Coronary artery (tissue), 2 donors: ENCODE data around the gene ATP1B2.

Experiments used
- DNase-seq: peaks from one replicate; pipeline ENCODE4 v3.0.0-alpha.2; 2017; ENCODE audit warnings: low spot score
- H3K27ac ChIP-seq, 2 donors: fragments of 200-600 bp; sonication (generic); one replicate each; pipeline ENCODE4 v1.5.1; 2016 to 2019
- H3K4me3 ChIP-seq: fragments of 200-600 bp; sonication (generic); 2 replicates; pipeline ENCODE4 v1.5.1; 2016; ENCODE audit warnings: mild to moderate bottlenecking, moderate library complexity
- TF ChIP-seq, protein P1 (sequence below): fragments of 200-600 bp; sonication (generic); IDR thresholded peaks from one replicate; pipeline ENCODE4 v1.5.1; 2019; ENCODE audit warnings: antibody characterized with exemption

Gene ATP1B2

DNA sequence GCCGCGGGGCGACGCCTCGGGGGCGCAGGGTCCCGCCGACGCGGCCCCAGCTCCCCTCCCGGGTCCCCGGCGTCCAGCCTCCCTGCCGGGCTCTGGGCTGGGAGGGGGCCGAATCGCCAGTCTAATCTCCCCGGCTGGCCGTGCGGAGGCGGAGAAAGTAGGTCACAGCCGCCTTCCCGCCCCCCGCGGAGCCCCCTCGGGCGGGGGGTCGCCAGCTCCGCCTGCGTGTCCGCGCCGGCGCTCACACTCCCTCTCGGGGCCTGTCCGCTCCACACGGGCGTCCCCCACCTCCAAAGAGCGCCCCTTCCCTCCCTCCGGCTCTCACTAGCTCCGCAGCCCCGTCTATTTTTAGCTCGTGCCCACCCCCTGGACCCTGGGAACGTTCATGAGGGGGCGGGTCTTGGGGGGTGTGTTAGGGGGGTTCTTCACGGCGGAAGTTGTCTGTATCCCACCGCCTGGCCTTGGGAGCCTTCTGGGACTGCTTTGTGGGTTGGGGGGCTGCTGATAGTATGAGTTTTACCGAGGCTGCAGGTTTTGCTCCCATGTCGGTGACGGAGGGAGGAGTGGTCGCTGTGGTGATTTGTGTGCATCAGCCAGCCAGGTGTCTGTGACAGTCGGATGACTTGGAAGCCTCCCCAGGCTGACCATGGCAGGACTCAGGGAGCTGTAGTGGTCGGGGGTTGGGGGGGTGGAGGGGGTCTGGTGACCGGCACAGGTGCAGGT is 1.1 kb downstream of the ATP1B2 start:
- TF ChIP-seq, protein P1, sequence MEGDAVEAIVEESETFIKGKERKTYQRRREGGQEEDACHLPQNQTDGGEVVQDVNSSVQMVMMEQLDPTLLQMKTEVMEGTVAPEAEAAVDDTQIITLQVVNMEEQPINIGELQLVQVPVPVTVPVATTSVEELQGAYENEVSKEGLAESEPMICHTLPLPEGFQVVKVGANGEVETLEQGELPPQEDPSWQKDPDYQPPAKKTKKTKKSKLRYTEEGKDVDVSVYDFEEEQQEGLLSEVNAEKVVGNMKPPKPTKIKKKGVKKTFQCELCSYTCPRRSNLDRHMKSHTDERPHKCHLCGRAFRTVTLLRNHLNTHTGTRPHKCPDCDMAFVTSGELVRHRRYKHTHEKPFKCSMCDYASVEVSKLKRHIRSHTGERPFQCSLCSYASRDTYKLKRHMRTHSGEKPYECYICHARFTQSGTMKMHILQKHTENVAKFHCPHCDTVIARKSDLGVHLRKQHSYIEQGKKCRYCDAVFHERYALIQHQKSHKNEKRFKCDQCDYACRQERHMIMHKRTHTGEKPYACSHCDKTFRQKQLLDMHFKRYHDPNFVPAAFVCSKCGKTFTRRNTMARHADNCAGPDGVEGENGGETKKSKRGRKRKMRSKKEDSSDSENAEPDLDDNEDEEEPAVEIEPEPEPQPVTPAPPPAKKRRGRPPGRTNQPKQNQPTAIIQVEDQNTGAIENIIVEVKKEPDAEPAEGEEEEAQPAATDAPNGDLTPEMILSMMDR, result no peak
- H3K4me3 ChIP-seq, result peak overlapping the region; percentile 74
- peak overlapping the region in 1 of 2 donors; percentile 62 for H3K27ac ChIP-seq
- no peak for DNase-seq

DNA sequence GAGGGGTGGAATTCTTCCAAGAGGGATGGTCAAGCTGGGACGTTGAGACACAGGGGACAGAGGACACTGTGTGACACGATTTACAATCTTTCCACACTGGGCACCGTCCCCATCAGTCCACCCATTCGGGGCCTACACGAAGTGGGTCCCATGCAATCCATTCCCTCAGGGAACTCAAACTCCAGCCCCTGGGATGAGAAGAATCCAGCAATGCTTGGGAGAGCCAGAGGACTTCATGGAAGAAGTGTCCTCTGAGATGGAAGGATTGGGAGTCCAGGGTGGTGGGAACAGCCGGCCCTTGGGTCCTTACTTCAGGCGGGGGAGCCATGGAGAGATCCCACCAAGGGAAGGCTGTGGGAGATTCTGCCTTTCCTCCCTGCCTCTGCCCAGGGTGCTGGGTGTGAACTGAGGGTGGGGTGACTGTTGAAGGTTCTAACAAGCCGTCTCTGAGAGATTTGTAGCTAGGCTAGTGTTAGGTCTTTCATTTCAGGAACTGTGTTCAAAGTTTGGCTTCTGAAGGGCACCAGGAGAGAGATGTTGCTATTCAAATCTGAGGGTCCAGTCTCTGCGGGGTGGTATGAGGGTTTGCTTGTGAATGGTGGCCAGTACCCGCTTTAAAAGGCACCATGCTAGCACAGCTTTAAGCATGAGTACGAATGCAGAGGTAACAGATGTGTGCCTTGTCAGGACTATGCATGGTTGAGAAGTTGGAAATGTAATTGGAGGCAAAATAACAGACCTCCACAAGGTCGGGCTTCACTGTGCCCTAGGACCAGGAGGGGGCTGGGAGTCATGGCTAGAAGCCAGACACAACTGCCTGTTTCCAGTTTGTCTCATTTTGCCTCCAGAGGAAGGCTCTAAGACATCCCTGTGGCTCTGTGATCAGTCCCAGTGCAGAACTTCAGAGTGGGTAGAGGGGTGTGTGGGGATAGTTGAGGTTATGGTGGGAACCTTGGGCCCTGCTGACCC is 1.9 kb downstream of the ATP1B2 start:
- Histone ChIP-seq H3K4me3 (no peak overlapping the region), H3K27ac (peak overlapping the region in 1 of 2 donors; percentile 62)
- TF ChIP-seq, protein P1, result no peak
- no peak for DNase-seq

DNA sequence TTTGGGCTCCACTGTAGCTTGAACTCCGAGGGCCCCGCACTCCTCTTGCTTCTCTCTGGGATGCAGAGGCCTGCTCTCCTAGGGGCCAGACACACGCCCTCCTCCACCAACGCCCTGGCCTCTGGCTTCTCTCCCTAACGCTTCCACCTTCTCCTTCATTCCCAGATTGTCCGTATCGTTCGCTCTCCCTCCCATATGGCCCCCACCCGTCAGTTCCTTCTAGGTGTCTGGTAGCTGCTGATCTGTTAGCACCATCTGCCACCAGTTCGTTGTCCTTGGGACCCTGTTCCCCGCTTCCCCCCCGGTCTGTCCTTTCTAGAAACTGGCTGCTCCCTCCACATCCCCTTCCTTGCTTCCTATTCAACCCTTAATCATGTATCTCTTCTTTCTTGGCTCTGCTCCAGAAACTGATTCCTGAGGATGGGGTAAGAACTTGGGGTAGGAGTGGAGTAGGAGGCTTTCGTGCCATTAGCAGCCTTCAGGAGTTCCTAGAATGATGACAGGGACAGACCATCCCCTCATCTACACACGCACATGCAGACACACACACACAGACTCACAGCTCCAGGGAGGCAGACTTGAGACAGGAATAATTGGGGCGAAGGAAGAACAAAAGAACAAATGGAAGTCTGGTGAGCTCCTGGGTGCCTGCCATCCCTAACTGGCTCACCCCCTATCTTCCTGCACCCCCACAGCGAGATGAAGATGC is 4.3 kb downstream of the ATP1B2 start:
- Histone ChIP-seq H3K27ac (no peak overlapping the region), H3K4me3 (no peak overlapping the region)
- no peak for DNase-seq
- TF ChIP-seq, protein P1, result no peak

DNA sequence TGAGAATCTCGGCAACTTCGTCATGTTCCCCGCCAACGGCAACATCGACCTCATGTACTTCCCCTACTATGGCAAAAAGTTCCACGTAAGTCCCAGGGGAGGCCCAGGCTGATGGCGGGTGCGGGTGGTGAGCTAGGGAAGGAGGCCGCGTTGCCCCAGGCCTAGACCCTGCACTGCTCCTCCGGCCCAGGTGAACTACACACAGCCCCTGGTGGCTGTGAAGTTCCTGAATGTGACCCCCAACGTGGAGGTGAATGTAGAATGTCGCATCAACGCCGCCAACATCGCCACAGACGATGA is 4.8 kb downstream of the ATP1B2 start:
- no peak for DNase-seq
- no peak overlapping the region for H3K4me3 ChIP-seq
- TF ChIP-seq, protein P1, result no peak
- H3K27ac ChIP-seq, result no peak overlapping the region

DNA sequence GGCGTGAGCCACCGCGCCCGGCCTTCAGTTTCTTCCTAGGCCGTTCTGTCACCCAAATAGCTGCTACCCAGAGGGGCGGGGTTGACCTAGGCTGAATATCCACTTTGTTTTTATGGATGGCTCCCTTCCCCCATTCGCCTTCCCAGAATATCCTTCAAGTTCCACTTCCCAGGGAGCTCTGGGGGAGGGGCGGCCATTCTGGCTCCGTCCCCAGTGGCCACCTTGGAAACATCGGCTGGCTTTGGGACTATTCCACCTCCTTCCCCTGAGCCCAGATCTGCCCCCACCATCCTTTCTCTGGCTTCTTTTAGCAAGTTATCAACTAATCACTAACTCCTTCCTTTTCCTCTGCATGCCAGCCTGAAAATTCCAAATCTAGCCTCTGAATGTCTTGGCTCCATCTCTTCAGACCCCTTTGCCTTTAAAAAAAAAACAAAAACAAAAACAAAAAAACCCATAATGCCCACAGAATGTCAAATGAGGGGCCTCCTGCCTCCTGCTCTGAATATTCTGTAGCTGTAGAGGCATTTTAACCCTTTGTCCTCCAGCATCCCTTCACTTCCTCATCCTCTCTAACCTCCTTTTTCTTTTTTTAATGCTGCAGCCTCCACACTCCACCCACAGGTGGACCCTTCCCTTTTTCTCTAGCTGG is 6.4 kb downstream of the ATP1B2 start:
- Histone ChIP-seq H3K4me3 (no peak overlapping the region), H3K27ac (peak overlapping the region in 1 of 2 donors; percentile 47)
- TF ChIP-seq, protein P1, result no peak
- no peak for DNase-seq

DNA sequence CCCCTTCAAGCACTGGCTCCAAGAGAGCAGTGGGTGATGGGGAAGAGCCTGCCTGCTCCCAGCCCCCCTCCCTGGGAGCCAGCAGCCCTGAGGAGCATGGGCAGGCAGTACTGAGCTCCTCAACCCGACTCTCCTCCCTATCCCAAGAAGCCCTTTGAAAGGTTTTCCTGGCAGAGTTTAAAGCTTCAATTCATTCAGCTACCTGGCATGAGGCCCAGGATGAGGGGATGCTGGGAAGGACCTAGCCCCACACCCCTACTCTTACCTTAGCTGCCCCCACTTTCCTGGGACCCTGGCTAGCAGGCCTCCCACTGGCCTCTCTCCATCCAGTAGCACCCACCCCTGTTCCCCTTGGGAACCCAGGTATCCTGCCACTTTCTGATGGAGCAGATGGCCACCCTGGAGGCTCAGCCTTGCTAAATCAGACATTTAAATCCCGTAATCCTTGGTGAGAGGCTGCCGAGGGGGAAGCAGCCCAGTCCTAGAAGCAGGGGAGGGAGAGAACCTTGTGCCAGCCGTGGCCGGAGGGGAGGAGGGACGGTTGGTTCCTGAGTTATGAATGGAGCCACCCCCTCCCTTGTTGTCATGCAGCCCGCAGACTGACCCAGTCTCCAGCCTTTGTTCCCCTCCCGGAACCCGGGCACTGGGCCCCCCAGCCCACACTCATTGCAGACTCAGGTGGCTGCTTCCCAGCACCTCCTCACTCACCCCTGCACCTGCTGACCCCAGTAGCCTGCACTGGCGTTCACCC is 17.1 kb downstream of the ATP1B2 start:
- DNase-seq, result no peak
- Histone ChIP-seq H3K4me3 (no peak overlapping the region), H3K27ac (no peak overlapping the region)

More for the DNA sequence above, 17.1 kb downstream of the ATP1B2 start:
- TF ChIP-seq, protein P1, result no peak
